H9 (cell line): Measurements from ENCODE around the gene RALGAPB. TPM values are rescaled to one million over a fixed set of nuclear protein-coding genes. Genes with fewer than 3 reads are reported as not detected.

ENCODE experiments used
- DNase-seq: peaks from one replicate; pipeline ENCODE4 v3.0.0-alpha.2; 2017
- H2AFZ ChIP-seq: one replicate; pipeline ENCODE4 v1.6.1; 2013; ENCODE audit warnings: mild to moderate bottlenecking, low read length, control low read depth, moderate library complexity
- H2AK5ac ChIP-seq: 2 replicates; pipeline ENCODE4 v1.6.1; 2013; ENCODE audit warnings: low read length, control low read depth, mixed read lengths; ENCODE audit not compliant: insufficient read length
- H2BK120ac ChIP-seq: one replicate; pipeline ENCODE4 v1.6.1; 2013; ENCODE audit warnings: low read depth, mild to moderate bottlenecking, low read length, control low read depth, inconsistent platforms; ENCODE audit not compliant: poor library complexity, severe bottlenecking
- H2BK12ac ChIP-seq: 2 replicates; pipeline ENCODE4 v1.6.1; 2013; ENCODE audit warnings: low read length, control low read depth, mixed read lengths, low read depth; ENCODE audit not compliant: insufficient read length
- H2BK15ac ChIP-seq: 2 replicates; pipeline ENCODE4 v1.6.1; 2013; ENCODE audit warnings: low read depth, low read length, control low read depth
- H2BK20ac ChIP-seq: one replicate; pipeline ENCODE4 v1.6.1; 2013; ENCODE audit warnings: low read depth, mild to moderate bottlenecking, low read length, control low read depth, inconsistent platforms; ENCODE audit not compliant: poor library complexity, severe bottlenecking
- H2BK5ac ChIP-seq: 2 replicates; pipeline ENCODE4 v1.6.1; 2013; ENCODE audit warnings: low read length, control low read depth, mixed read lengths; ENCODE audit not compliant: insufficient read length
- H3K14ac ChIP-seq: 2 replicates; pipeline ENCODE4 v1.6.1; 2013; ENCODE audit warnings: low read length, control low read depth; ENCODE audit not compliant: insufficient read depth
- H3K18ac ChIP-seq: 2 replicates; pipeline ENCODE4 v1.6.1; 2013; ENCODE audit warnings: low read depth, mild to moderate bottlenecking, mixed read lengths, low read length, control low read depth; ENCODE audit not compliant: insufficient read length
- H3K23ac ChIP-seq: 2 replicates; pipeline ENCODE4 v1.6.1; 2013; ENCODE audit warnings: low read length, control low read depth, mixed read lengths, low read depth; ENCODE audit not compliant: insufficient read length
- H3K23me2 ChIP-seq: 2 replicates; pipeline ENCODE4 v1.6.1; 2013; ENCODE audit warnings: low read depth, mild to moderate bottlenecking, mixed read lengths, low read length, control low read depth; ENCODE audit not compliant: insufficient read length, poor library complexity, severe bottlenecking
- H3K27ac ChIP-seq: 2 replicates; pipeline ENCODE4 v1.5.1; 2013; ENCODE audit warnings: low read length, control low read depth, mixed read lengths, low read depth; ENCODE audit not compliant: insufficient read length
- H3K27me3 ChIP-seq: 2 replicates; pipeline ENCODE4 v1.6.1; 2013; ENCODE audit warnings: low read length, control low read depth, inconsistent platforms; ENCODE audit not compliant: insufficient read depth
- H3K4ac ChIP-seq: 2 replicates; pipeline ENCODE4 v1.6.1; 2013; ENCODE audit warnings: low read depth, mild to moderate bottlenecking, control low read depth, inconsistent platforms, low read length, moderate library complexity
- H3K4me1 ChIP-seq: 2 replicates; pipeline ENCODE4 v1.6.1; 2013; ENCODE audit warnings: low read length, control low read depth, inconsistent platforms; ENCODE audit not compliant: insufficient read depth
- H3K4me2 ChIP-seq: 2 replicates; pipeline ENCODE4 v1.6.1; 2013; ENCODE audit warnings: low read length, control low read depth, mixed read lengths; ENCODE audit not compliant: insufficient read length, insufficient read depth
- H3K56ac ChIP-seq: 2 replicates; pipeline ENCODE4 v1.6.1; 2013; ENCODE audit warnings: low read depth, mild to moderate bottlenecking, mixed read lengths, low read length, control low read depth; ENCODE audit not compliant: insufficient read length
- H3K79me1 ChIP-seq: 2 replicates; pipeline ENCODE4 v1.6.1; 2013; ENCODE audit warnings: low read depth, mild to moderate bottlenecking, moderate library complexity, low read length, control low read depth, inconsistent platforms; ENCODE audit not compliant: insufficient read depth, poor library complexity, severe bottlenecking
- H3K79me2 ChIP-seq: 2 replicates; pipeline ENCODE4 v1.6.1; 2013; ENCODE audit warnings: low read length, control low read depth, inconsistent platforms; ENCODE audit not compliant: insufficient read depth
- H3K9ac ChIP-seq: 2 replicates; pipeline ENCODE4 v1.6.1; 2013; ENCODE audit warnings: low read length, control low read depth, mixed read lengths; ENCODE audit not compliant: insufficient read length; ENCODE audit errors: extremely low read depth
- H3K9me3 ChIP-seq: one replicate; pipeline ENCODE4 v1.6.1; 2013; ENCODE audit warnings: low read depth, low read length, inconsistent platforms; ENCODE audit not compliant: control insufficient read depth
- H3T11ph ChIP-seq: one replicate; pipeline ENCODE4 v1.6.1; 2013; ENCODE audit warnings: mild to moderate bottlenecking, low read length, control low read depth, inconsistent platforms
- H4K20me1 ChIP-seq: one replicate; pipeline ENCODE4 v1.6.1; 2013; ENCODE audit not compliant: control insufficient read depth, insufficient read length, insufficient read depth
- H4K5ac ChIP-seq: 2 replicates; pipeline ENCODE4 v1.6.1; 2013; ENCODE audit warnings: low read depth, mild to moderate bottlenecking, mixed read lengths, low read length, control low read depth; ENCODE audit not compliant: insufficient read length
- H4K8ac ChIP-seq: replicated peaks from 2 replicates; pipeline ENCODE4 v1.6.1; 2013; ENCODE audit warnings: low read length, control low read depth, mixed read lengths, low read depth; ENCODE audit not compliant: insufficient read length
- H4K91ac ChIP-seq: 2 replicates; pipeline ENCODE4 v1.6.1; 2013; ENCODE audit warnings: low read depth, mild to moderate bottlenecking, moderate library complexity, mixed read lengths, low read length, control low read depth; ENCODE audit not compliant: insufficient read length
- H3K27ac Mint-ChIP-seq, 3 experiments: 2 replicates in 2 of 3; 3 replicates in 1 of 3; pipeline ENCODE4 v1.8.0; 2020 to 2021; ENCODE audit warnings: mixed read lengths in 3 of 3, mild to moderate bottlenecking in 1 of 3, moderate library complexity in 1 of 3
- H3K27me3 Mint-ChIP-seq: 2 replicates; pipeline ENCODE4 v1.8.0; 2021; ENCODE audit warnings: low read depth, mild to moderate bottlenecking, moderate library complexity, mixed read lengths
- H3K36me3 Mint-ChIP-seq, 3 experiments: 2 replicates in 2 of 3; 3 replicates in 1 of 3; pipeline ENCODE4 v1.8.0; 2020 to 2021; ENCODE audit warnings: low read depth in 3 of 3, mixed read lengths in 3 of 3; ENCODE audit not compliant: insufficient read depth in 1 of 3
- H3K4me1 Mint-ChIP-seq, 2 experiments: 2 replicates each; pipeline ENCODE4 v1.8.0; 2020; ENCODE audit warnings: mixed read lengths in 2 of 2
- H3K4me3 Mint-ChIP-seq, 2 experiments: 2 replicates in 1 of 2; 3 replicates in 1 of 2; pipeline ENCODE4 v1.8.0; 2020 to 2021; ENCODE audit warnings: mild to moderate bottlenecking in 2 of 2, mixed read lengths in 2 of 2, moderate library complexity in 1 of 2
- H3K9me3 Mint-ChIP-seq, 2 experiments: 2 replicates in 1 of 2; 3 replicates in 1 of 2; pipeline ENCODE4 v1.8.0; 2020; ENCODE audit warnings: mild to moderate bottlenecking in 2 of 2, mixed read lengths in 2 of 2, moderate library complexity in 1 of 2
- WGBS: extraction: QIAGEN DNeasy Blood & Tissue Kit; methylation state at CpG from one replicate; pipeline ENCODE4 v1.1.7; 2013; ENCODE audit warnings: missing lambda C conversion rate, low lambda C conversion rate, mixed read lengths; ENCODE audit not compliant: insufficient read length; ENCODE audit errors: extremely low coverage; 5-methylcytosine and 5-hydroxymethylcytosine counted together
- total RNA-seq: library from RNA; stranded (reverse); gene quantifications from 2 replicates; pipeline ENCODE4 v1.2.1, GENCODE V29; 2021
- TF ChIP-seq, protein P1 (sequence below): fragments of 200-600 bp; sonication (generic); conservative IDR thresholded peaks from 3 replicates; pipeline ENCODE4 v1.8.0; 2021; ENCODE audit warnings: antibody characterized with exemption, mild to moderate bottlenecking

RALGAPB gene
- total RNA-seq, 1 experiment from 2014 or later, result 28.5 TPM

DNA sequence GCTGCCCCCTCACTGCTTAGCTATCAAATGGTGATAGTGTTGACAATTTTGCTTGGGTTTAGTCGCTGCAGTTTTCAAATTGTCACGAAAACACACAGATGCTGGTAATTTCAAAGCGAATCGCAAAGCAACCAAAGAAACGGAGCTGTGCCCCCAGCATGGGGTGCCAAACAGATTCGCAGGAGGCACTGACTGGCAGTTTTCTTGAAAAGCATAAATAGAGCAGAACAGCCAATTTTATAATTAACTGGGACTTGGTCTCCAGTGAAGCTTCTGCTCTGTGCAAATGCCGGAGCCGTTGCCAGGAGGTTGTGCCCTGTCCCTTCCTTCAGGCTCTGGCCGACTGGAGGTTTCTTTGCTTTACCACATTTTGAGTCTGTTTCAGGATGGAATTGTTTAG, 147.8 kb downstream of the RALGAPB start:
- H3T11ph ChIP-seq, result no peak overlapping the region
- no peak overlapping the region for H2BK120ac ChIP-seq
- H4K5ac ChIP-seq, result no peak overlapping the region
- H3K79me2 ChIP-seq, result no peaks in the 10 kb centered on the region
- no peaks in the 10 kb centered on the region for H3K27me3 ChIP-seq
- H4K20me1 ChIP-seq, result no peaks in the 10 kb centered on the region
- H2BK5ac ChIP-seq, result no peak overlapping the region
- H3K4ac ChIP-seq, result no peak overlapping the region
- H3K14ac ChIP-seq, result no peak overlapping the region
- no peak overlapping the region for H4K8ac ChIP-seq
- Mint-ChIP-seq H3K9me3 (no peaks in the 10 kb centered on the region), H3K4me1 (peaks cover 17 to 18% of the 10 kb centered on the region in 2 experiments), H3K27ac (no peak overlapping the region), H3K27me3 (peaks cover 2% of the 10 kb centered on the region), H3K4me3 (no peak overlapping the region), H3K36me3 (peaks cover 0 to 1% (median 0%) of the 10 kb centered on the region in 3 experiments; a peak in 3 of 7 replicates)
- H3K4me2 ChIP-seq, result no peak overlapping the region
- H3K18ac ChIP-seq, result no peak overlapping the region
- H2BK15ac ChIP-seq, result no peak overlapping the region
- H3K27ac ChIP-seq, result no peak overlapping the region
- no peak for DNase-seq
- H2AFZ ChIP-seq, result no peak overlapping the region
- no peak overlapping the region for H2AK5ac ChIP-seq
- no CpG with 5 or more reads among the region's 9 CpGs for WGBS
- TF ChIP-seq, protein P1, sequence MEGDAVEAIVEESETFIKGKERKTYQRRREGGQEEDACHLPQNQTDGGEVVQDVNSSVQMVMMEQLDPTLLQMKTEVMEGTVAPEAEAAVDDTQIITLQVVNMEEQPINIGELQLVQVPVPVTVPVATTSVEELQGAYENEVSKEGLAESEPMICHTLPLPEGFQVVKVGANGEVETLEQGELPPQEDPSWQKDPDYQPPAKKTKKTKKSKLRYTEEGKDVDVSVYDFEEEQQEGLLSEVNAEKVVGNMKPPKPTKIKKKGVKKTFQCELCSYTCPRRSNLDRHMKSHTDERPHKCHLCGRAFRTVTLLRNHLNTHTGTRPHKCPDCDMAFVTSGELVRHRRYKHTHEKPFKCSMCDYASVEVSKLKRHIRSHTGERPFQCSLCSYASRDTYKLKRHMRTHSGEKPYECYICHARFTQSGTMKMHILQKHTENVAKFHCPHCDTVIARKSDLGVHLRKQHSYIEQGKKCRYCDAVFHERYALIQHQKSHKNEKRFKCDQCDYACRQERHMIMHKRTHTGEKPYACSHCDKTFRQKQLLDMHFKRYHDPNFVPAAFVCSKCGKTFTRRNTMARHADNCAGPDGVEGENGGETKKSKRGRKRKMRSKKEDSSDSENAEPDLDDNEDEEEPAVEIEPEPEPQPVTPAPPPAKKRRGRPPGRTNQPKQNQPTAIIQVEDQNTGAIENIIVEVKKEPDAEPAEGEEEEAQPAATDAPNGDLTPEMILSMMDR, result no peak
- no peaks in the 10 kb centered on the region for H3K4me1 ChIP-seq
- H3K23ac ChIP-seq, result no peak overlapping the region
- no peak overlapping the region for H2BK20ac ChIP-seq
- H3K9ac ChIP-seq, result no peak overlapping the region
- H3K23me2 ChIP-seq, result no peaks in the 10 kb centered on the region
- H3K9me3 ChIP-seq, result no peaks in the 10 kb centered on the region
- no peak overlapping the region for H2BK12ac ChIP-seq
- H3K79me1 ChIP-seq, result no peaks in the 10 kb centered on the region
- H3K56ac ChIP-seq, result no peak overlapping the region
- H4K91ac ChIP-seq, result no peak overlapping the region
